DOHH2 (cell line): Measurements from ENCODE around the gene MACROD1.

Experiments
- H3F3A ChIP-seq: fragments of 200-600 bp; sonication (generic), shearing (Covaris generic); 2 replicates; pipeline ENCODE4 v1.6.0; 2016; ENCODE audit warnings: antibody characterized with exemption, mild to moderate bottlenecking; ENCODE audit not compliant: control insufficient read depth, insufficient read depth
- H3K27ac ChIP-seq: fragments of 200-600 bp; sonication (generic); 2 replicates; pipeline ENCODE4 v1.5.1; 2014; ENCODE audit warnings: low read depth, mild to moderate bottlenecking, low read length, moderate library complexity
- H3K27me3 ChIP-seq: fragments of 200-600 bp; sonication (generic); 2 replicates; pipeline ENCODE4 v1.6.1; 2014; ENCODE audit warnings: mild to moderate bottlenecking, low read length, mixed read lengths; ENCODE audit not compliant: control insufficient read depth
- H3K36me3 ChIP-seq: fragments of 200-600 bp; sonication (generic); 2 replicates; pipeline ENCODE4 v1.6.1; 2014; ENCODE audit warnings: mild to moderate bottlenecking, low read length, moderate library complexity, mixed read lengths; ENCODE audit not compliant: control insufficient read depth
- H3K4me1 ChIP-seq: fragments of 200-600 bp; sonication (generic); 2 replicates; pipeline ENCODE4 v1.6.1; 2014; ENCODE audit warnings: mild to moderate bottlenecking, low read length, mixed read lengths; ENCODE audit not compliant: control insufficient read depth
- H3K4me2 ChIP-seq: fragments of 200-600 bp; sonication (generic); 2 replicates; pipeline ENCODE4 v1.6.0; 2014; ENCODE audit warnings: mild to moderate bottlenecking, low read length, moderate library complexity
- H3K4me3 ChIP-seq: fragments of 200-600 bp; sonication (generic); 2 replicates; pipeline ENCODE4 v1.5.1; 2014; ENCODE audit warnings: mild to moderate bottlenecking, low read length, mixed read lengths
- H3K79me2 ChIP-seq: fragments of 200-600 bp; sonication (generic); 2 replicates; pipeline ENCODE4 v1.6.1; 2014; ENCODE audit warnings: mild to moderate bottlenecking, low read length, mixed read lengths; ENCODE audit not compliant: control insufficient read depth
- H3K9me2 ChIP-seq: fragments of 200-600 bp; sonication (generic); replicated peaks from 2 replicates; pipeline ENCODE4 v1.6.1; 2014; ENCODE audit warnings: mild to moderate bottlenecking, low read length, mixed read lengths; ENCODE audit not compliant: control insufficient read depth
- H3K9me3 ChIP-seq: fragments of 200-600 bp; sonication (generic); 2 replicates; pipeline ENCODE4 v1.6.1; 2014; ENCODE audit warnings: antibody characterized with exemption, low read length, mixed read lengths; ENCODE audit not compliant: control insufficient read depth, insufficient read depth
- H4K20me1 ChIP-seq: fragments of 200-600 bp; sonication (generic); 2 replicates; pipeline ENCODE4 v1.6.0; 2014; ENCODE audit warnings: low read depth, mild to moderate bottlenecking, antibody characterized with exemption, low read length, moderate library complexity; ENCODE audit not compliant: control insufficient read depth, insufficient read depth
- CTCF ChIP-seq: fragments of 200-600 bp; sonication (generic); IDR thresholded peaks from one replicate; pipeline ENCODE4 v1.5.1; 2014; ENCODE audit warnings: antibody characterized with exemption, mild to moderate bottlenecking, low read depth, low read length; ENCODE audit not compliant: poor library complexity, severe bottlenecking
- EZH2phosphoT487 ChIP-seq: fragments of 200-600 bp; sonication (generic); IDR thresholded peaks from 2 replicates; pipeline ENCODE4 v1.6.1; 2017; ENCODE audit warnings: borderline replicate concordance, mild to moderate bottlenecking, antibody characterized with exemption, low read length, moderate library complexity, mixed read lengths

Gene MACROD1

GRCh38 chr11:64136765-64137441 lies 29.0 kb downstream of the MACROD1 start:
- Histone ChIP-seq H3K4me3 (no peak overlapping the region), H3K79me2 (no peaks in the 10 kb centered on the region)

GRCh38 chr11:64135711-64136110 lies 30.2 kb downstream of the MACROD1 start:
- Histone ChIP-seq H3K4me1 (no peaks in the 10 kb centered on the region), H3K4me3 (no peak overlapping the region), H3K36me3 (no peaks in the 10 kb centered on the region), H3K4me2 (no peak overlapping the region), H3F3A (no peaks in the 10 kb centered on the region), H3K9me3 (no peaks in the 10 kb centered on the region), H3K27ac (no peak overlapping the region), H3K79me2 (no peaks in the 10 kb centered on the region), H4K20me1 (no peaks in the 10 kb centered on the region), H3K27me3 (no peaks in the 10 kb centered on the region), H3K9me2 (no peaks in the 10 kb centered on the region)
- TF ChIP-seq EZH2phosphoT487 (no peak), CTCF (no peak)

More at GRCh38 chr11:64136765-64137441, 29.0 kb downstream of the MACROD1 start:
- no peaks in the 10 kb centered on the region for H3K9me2 ChIP-seq
- no peaks in the 10 kb centered on the region for H3K9me3 ChIP-seq
- H3K4me1 ChIP-seq = no peaks in the 10 kb centered on the region
- H3K27ac ChIP-seq = no peak overlapping the region
- H3K4me2 ChIP-seq = no peak overlapping the region
- no peaks in the 10 kb centered on the region for H4K20me1 ChIP-seq
- no peaks in the 10 kb centered on the region for H3K36me3 ChIP-seq
- H3K27me3 ChIP-seq = no peaks in the 10 kb centered on the region
- H3F3A ChIP-seq = no peaks in the 10 kb centered on the region
- no peak for TF ChIP-seq CTCF
- no peak for TF ChIP-seq EZH2phosphoT487

DNA sequence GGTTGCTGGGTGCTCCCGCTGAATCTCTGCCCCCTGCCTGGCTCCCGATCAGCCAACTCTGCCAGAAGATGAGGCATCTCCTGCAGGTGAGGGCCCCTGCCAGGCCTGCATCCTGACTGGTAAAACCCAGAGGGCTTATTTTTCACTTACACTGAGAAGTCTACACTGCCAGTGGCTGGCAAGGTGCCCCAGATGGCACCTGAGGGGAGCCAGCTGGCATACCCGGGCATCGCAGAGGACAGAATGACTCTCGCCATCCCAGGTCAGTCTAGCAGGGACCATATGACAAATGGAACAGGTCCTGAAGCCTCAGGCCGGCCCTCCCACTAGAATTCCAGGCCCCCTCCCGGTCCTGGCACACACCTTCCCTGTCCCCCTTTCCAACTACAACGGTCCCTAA lies 30.9 kb downstream of the MACROD1 start:
- no peaks in the 10 kb centered on the region for H3K36me3 ChIP-seq
- H3K27ac ChIP-seq = no peak overlapping the region
- H3F3A ChIP-seq = no peaks in the 10 kb centered on the region
- H3K27me3 ChIP-seq = no peaks in the 10 kb centered on the region
- H3K4me3 ChIP-seq = no peak overlapping the region
- H3K9me3 ChIP-seq = no peaks in the 10 kb centered on the region
- no peak overlapping the region for H3K4me2 ChIP-seq
- H3K79me2 ChIP-seq = no peaks in the 10 kb centered on the region
- H3K9me2 ChIP-seq = no peaks in the 10 kb centered on the region
- no peaks in the 10 kb centered on the region for H4K20me1 ChIP-seq
- TF ChIP-seq CTCF = no peak
- no peak for TF ChIP-seq EZH2phosphoT487
- H3K4me1 ChIP-seq = no peaks in the 10 kb centered on the region
